HG03565 (cell line): ENCODE measurements around the gene ASMTL.
"Not testable (repeated sequence)": the region's sequence is repeated elsewhere in the genome, so short reads cannot be mapped to it uniquely, and the experiment has no call there.

Experiments
- ATAC-seq: cut with Tn5 transposase; IDR thresholded peaks from one replicate; pipeline ENCODE4 v1.9.1; 2021; ENCODE audit warnings: mild to moderate bottlenecking, moderate library complexity; ENCODE audit not compliant: unreplicated experiment

ASMTL gene

GRCh38 chrX:1416327-1416784, 36.4 kb downstream of the ASMTL start:
- no peak for ATAC-seq

GRCh38 chrX:1412551-1413161, 40.1 kb downstream of the ASMTL start:
- ATAC-seq: no peak

GRCh38 chrX:1411326-1411725, 41.4 kb downstream of the ASMTL start:
- ATAC-seq: no peak

- no peak for ATAC-seq
These were observed 45.7 kb downstream of the ASMTL start for GRCh38 chrX:1407035-1407434.

GRCh38 chrX:1405769-1406168, 46.9 kb downstream of the ASMTL start:
- ATAC-seq: not testable (repeated sequence)

- ATAC-seq: not testable (repeated sequence)
These were observed 48.8 kb downstream of the ASMTL start for GRCh38 chrX:1403867-1404266.

GRCh38 chrX:1403228-1403627, 49.5 kb downstream of the ASMTL start:
- no peak for ATAC-seq

GRCh38 chrX:1401611-1402430, 50.9 kb downstream of the ASMTL start:
- ATAC-seq: no peak

- no peak for ATAC-seq
These were observed 51.8 kb downstream of the ASMTL start for GRCh38 chrX:1400742-1401471.

- no peak for ATAC-seq
These were observed 52.7 kb downstream of the ASMTL start for GRCh38 chrX:1400049-1400448.

GRCh38 chrX:1398431-1399340, 54.0 kb downstream of the ASMTL start:
- no peak for ATAC-seq

GRCh38 chrX:1397441-1398270, 55.1 kb downstream of the ASMTL start:
- ATAC-seq: no peak

GRCh38 chrX:1397001-1397400, 55.7 kb downstream of the ASMTL start:
- ATAC-seq: no peak

- ATAC-seq: no peak
These were observed 57.0 kb downstream of the ASMTL start for GRCh38 chrX:1395646-1396216.

- no peak for ATAC-seq
These were observed 57.8 kb downstream of the ASMTL start for GRCh38 chrX:1394731-1395501.

- ATAC-seq: no peak
These were observed 58.7 kb downstream of the ASMTL start for GRCh38 chrX:1393871-1394615.

GRCh38 chrX:1392376-1393068, 60.2 kb downstream of the ASMTL start:
- peak; percentile 0 for ATAC-seq
